ENCODE measurements around the gene PARVB. TPM values are rescaled to one million over a fixed set of nuclear protein-coding genes. Genes with fewer than 3 reads are reported as not detected.

Gene PARVB
- total RNA-seq, 1 donor from 2014 or later: 79.9 TPM

DNA sequence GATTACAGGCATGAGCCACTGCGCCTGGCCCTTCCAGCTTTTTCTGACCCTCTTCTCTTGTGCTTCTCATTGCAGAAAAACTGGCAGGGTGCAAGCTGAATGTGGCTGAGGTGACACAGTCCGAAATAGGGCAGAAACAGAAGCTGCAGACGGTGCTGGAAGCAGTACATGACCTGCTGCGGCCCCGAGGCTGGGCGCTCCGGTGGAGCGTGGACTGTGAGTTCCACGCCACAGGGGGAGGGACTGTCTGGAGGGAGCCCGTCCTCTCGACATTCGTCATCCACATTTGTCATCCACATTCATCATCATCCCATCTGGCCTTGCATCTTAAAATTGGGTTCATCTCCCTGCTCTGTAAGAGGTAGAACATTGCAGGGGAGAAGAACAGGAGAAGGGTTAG, 107.3 kb downstream of the PARVB start:
- TF ChIP-seq CTCF (conservative IDR thresholded peaks at IDR 0.05; ENCODE audit: low read depth, low read length): no peak
- no peak overlapping the region for H3K4me3 ChIP-seq (ENCODE audit: low read depth, low read length)
- no peak for DNase-seq (ENCODE audit: low read depth)

- H3K4me3 ChIP-seq (ENCODE audit: low read depth, low read length): no peak overlapping the region
- no peak for DNase-seq (ENCODE audit: low read depth)
- no peak for TF ChIP-seq CTCF (conservative IDR thresholded peaks at IDR 0.05; ENCODE audit: low read depth, low read length)
Measured at GRCh38 chr22:44131989-44132685, 108.0 kb downstream of the PARVB start.

- H3K4me3 ChIP-seq (ENCODE audit: low read depth, low read length): no peak overlapping the region
- no peak for TF ChIP-seq CTCF (conservative IDR thresholded peaks at IDR 0.05; ENCODE audit: low read depth, low read length)
- DNase-seq (ENCODE audit: low read depth): no peak
Measured at GRCh38 chr22:44132724-44133123, 108.6 kb downstream of the PARVB start.

DNA sequence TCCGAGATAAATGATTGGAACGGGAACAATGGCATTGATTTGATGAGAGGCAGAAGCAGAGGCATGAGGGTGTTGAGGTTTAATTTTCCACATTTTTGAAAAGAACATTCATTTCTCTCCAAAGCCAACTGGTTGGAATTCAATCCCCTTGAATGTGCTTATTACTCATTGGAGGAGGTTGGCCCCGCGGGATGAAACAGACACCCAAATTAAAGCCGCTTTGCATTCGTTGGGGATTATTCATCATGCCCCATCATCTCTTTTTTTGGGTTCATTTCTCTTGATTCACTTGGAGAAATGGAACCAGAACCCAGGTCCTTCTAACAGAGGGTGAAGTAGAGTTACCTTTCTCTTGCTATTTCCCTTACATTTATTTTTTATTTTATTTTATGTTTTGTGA, 109.1 kb downstream of the PARVB start:
- no peak for TF ChIP-seq CTCF (conservative IDR thresholded peaks at IDR 0.05; ENCODE audit: low read depth, low read length)
- no peak for DNase-seq (ENCODE audit: low read depth)
- H3K4me3 ChIP-seq (ENCODE audit: low read depth, low read length): no peak overlapping the region

GRCh38 chr22:44133901-44134571, 109.9 kb downstream of the PARVB start:
- no peak for TF ChIP-seq CTCF (conservative IDR thresholded peaks at IDR 0.05; ENCODE audit: low read depth, low read length)

DNA sequence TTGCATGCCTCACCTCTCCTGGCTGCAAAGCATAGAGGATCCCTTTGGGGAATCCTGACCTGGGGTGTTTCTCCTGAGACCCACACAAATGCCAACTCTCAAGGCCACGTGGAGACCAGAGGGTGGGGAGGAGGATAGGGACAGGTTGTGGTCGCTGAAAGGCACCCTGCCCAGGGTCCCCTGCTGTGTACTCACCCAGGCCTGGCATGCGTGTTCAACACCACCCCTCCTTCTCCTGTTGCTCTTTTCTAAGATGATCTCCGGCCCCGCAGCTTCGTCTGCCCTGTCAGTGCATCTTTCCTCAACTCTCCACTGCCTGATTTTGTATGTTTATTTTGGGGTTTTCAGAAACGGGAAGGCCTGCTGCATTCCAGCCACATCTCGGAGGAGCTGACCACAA, 112.0 kb downstream of the PARVB start:
- TF ChIP-seq CTCF (conservative IDR thresholded peaks at IDR 0.05; ENCODE audit: low read depth, low read length): no peak
- no peak overlapping the region for H3K4me3 ChIP-seq (ENCODE audit: low read depth, low read length)
- DNase-seq (ENCODE audit: low read depth): no peak

More at GRCh38 chr22:44133901-44134571, 109.9 kb downstream of the PARVB start:
- no peak for DNase-seq (ENCODE audit: low read depth)
- H3K4me3 ChIP-seq (ENCODE audit: low read depth, low read length): no peak overlapping the region

DNA sequence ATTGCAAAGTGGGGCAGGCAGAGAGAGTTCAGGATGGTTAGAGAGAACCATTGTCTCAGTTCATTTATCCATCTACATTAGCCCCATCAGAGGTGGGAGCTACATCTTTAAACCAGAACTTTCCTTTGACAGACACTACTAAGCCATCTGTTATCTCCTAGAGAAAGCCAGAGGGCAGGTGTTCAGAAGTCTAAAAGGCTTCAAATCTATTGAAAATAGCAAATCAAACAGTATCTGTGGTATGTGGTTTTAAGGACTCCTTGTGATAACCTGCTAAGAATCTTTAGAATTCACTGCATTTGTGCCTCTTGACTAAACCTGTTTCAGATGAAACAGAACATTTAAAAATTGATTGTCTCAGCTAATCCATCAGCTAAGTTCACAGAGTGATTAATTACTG, 112.7 kb downstream of the PARVB start:
- H3K4me3 ChIP-seq (ENCODE audit: low read depth, low read length): no peak overlapping the region
- no peak for DNase-seq (ENCODE audit: low read depth)
- TF ChIP-seq CTCF (conservative IDR thresholded peaks at IDR 0.05; ENCODE audit: low read depth, low read length): no peak

All from epithelial cell of proximal tubule (primary cell).